GM10266 (cell line): ENCODE data around the gene HSD17B8.

Source experiments
- DNase-seq: peaks from one replicate; pipeline ENCODE4 v3.0.0; 2012; ENCODE audit errors: extremely low spot score
- CTCF ChIP-seq: IDR thresholded peaks from 2 replicates; pipeline ENCODE4 v1.5.1; 2012; ENCODE audit warnings: mild to moderate bottlenecking, low read depth; ENCODE audit not compliant: control insufficient read depth, insufficient read depth; ENCODE audit errors: missing control alignments

HSD17B8 gene

DNA sequence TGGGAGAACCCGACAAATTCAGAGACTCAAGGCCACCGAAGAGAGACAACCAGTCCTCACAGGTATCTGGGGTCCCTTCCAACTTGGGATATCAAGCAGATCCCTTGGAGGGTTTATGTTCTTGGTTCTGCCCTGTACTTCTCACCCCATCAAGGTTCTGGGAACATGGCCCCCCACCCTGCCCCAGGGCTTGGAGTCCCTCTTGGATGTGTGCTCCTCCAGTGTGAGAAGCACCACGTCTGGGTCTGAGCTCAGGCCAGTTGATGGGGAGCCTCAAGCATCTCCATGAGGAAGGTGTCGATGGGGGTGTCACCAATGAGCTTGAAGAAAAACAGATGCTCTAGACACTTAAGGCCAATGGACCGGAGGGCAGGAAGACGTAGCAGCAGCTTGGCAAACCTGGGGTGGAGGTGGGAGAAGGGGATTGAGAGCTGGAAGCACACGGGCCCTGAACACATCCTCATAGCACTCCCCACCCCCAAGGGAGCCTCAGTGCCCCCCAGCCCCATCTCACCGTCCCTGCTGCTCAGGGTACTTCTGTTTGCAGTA, 9.9 kb upstream of the HSD17B8 start:
- no peak for TF ChIP-seq CTCF
- DNase-seq = no peak

- no peak for TF ChIP-seq CTCF
- DNase-seq = no peak
Measured at GRCh38 chr6:33195304-33196165, 8.9 kb upstream of the HSD17B8 start.

DNA sequence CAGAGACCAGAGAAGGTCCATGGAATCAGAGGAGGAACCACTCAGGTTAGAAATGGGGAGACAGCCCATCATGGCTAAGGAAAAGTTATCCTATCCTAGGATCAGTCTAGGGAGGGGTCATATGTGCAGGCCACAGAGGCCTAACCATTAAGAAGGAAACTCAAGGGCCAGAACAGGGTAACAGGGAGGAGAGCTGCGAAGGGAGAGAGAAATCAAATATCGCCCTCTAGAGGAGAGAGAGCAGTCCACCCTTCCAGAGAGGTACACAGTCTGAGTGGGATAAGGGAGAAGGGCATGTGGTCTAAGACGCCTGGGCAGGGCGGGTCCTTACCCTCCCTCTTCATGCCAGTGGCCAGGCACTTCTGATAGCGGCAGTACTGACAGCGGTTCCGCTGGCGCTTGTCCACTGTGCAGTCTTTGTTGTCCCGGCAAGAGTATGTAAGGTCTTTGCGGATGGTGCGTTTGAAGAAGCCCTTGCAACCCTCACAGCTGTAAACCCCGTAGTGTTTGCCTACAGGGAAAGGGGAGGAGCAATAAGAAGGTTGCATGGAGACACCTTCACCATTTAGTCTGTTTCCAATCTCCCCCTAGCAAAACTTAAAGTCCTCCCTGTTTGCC, 6.9 kb upstream of the HSD17B8 start:
- peak; percentile 83 for DNase-seq
- peak; percentile 74 for TF ChIP-seq CTCF

GRCh38 chr6:33198159-33198852, 6.1 kb upstream of the HSD17B8 start:
- no peak for TF ChIP-seq CTCF
- no peak for DNase-seq

- no peak for DNase-seq
- no peak for TF ChIP-seq CTCF
Measured at GRCh38 chr6:33198853-33199436, 5.5 kb upstream of the HSD17B8 start.

GRCh38 chr6:33199687-33200218, 4.7 kb upstream of the HSD17B8 start:
- peak; percentile 89 for DNase-seq
- no peak for TF ChIP-seq CTCF
